GM21447 (cell line): ENCODE results near the gene KCNIP4.

Experiments
- ATAC-seq: cut with Tn5 transposase; IDR thresholded peaks from one replicate; pipeline ENCODE4 v1.9.1; 2021; ENCODE audit not compliant: unreplicated experiment

The KCNIP4 gene

GRCh38 chr4:21699446-21699845 is 249.1 kb downstream of the KCNIP4 start:
- ATAC-seq: no peak

- ATAC-seq: no peak
Observed at GRCh38 chr4:21697583-21697982, 251.0 kb downstream of the KCNIP4 start.

- no peak for ATAC-seq
Observed at GRCh38 chr4:21695141-21695540, 253.4 kb downstream of the KCNIP4 start.

- no peak for ATAC-seq
Observed at GRCh38 chr4:21692241-21692640, 256.3 kb downstream of the KCNIP4 start.

- ATAC-seq: no peak
Observed at GRCh38 chr4:21688596-21689265, 259.8 kb downstream of the KCNIP4 start.

GRCh38 chr4:21685911-21686310 is 262.7 kb downstream of the KCNIP4 start:
- ATAC-seq: no peak

GRCh38 chr4:21680326-21680898 is 268.2 kb downstream of the KCNIP4 start:
- no peak for ATAC-seq

- no peak for ATAC-seq
Observed at GRCh38 chr4:21678711-21679110, 269.9 kb downstream of the KCNIP4 start.

GRCh38 chr4:21677173-21677572 is 271.4 kb downstream of the KCNIP4 start:
- ATAC-seq: no peak

GRCh38 chr4:21664355-21664754 is 284.2 kb downstream of the KCNIP4 start:
- no peak for ATAC-seq

- no peak for ATAC-seq
Observed at GRCh38 chr4:21656832-21657231, 291.7 kb downstream of the KCNIP4 start.

GRCh38 chr4:21655031-21655430 is 293.5 kb downstream of the KCNIP4 start:
- no peak for ATAC-seq

- ATAC-seq: no peak
Observed at GRCh38 chr4:21652508-21653231, 295.9 kb downstream of the KCNIP4 start.

- ATAC-seq: no peak
Observed at GRCh38 chr4:21649391-21650090, 299.0 kb downstream of the KCNIP4 start.

GRCh38 chr4:21645776-21646175 is 302.8 kb downstream of the KCNIP4 start:
- ATAC-seq: no peak

- no peak for ATAC-seq
Observed at GRCh38 chr4:21641696-21642095, 306.9 kb downstream of the KCNIP4 start.

GRCh38 chr4:21638171-21638725 is 310.3 kb downstream of the KCNIP4 start:
- no peak for ATAC-seq

GRCh38 chr4:21628916-21629610 is 319.5 kb downstream of the KCNIP4 start:
- no peak for ATAC-seq

- no peak for ATAC-seq
Observed at GRCh38 chr4:21628116-21628670, 320.4 kb downstream of the KCNIP4 start.

GRCh38 chr4:21625447-21625846 is 323.1 kb downstream of the KCNIP4 start:
- no peak for ATAC-seq
